NCI-H748 treated with DMSO at 0.1 percent for 48 hours (cell line): Measurements from ENCODE around the gene SNCB.

ENCODE experiments used
- DNase-seq: peaks from one replicate; lab custom pipeline; 2025; lab: John Stamatoyannopoulos, UW

Gene SNCB

DNA sequence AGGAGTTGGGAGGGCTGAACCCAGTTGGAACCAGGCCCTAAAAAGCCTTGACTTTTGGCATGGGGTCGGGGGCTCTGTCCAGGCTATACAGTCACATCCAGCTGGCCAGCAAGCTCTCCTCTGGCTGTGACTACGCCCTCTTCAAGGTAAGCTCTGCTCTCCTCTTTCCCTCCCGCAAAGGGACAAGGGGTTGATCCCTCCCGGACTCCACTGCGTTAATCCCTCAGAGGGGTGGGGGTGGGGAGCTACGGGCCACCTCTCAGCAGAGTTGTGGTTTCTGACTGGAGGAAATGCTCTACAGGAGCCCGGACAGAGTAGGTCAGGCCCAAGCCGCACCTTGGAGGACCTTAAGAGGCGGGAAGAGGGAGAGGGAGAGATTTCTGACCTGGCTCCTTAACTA lies 14.0 kb upstream of the SNCB start:
- DNase-seq: no peak

DNA sequence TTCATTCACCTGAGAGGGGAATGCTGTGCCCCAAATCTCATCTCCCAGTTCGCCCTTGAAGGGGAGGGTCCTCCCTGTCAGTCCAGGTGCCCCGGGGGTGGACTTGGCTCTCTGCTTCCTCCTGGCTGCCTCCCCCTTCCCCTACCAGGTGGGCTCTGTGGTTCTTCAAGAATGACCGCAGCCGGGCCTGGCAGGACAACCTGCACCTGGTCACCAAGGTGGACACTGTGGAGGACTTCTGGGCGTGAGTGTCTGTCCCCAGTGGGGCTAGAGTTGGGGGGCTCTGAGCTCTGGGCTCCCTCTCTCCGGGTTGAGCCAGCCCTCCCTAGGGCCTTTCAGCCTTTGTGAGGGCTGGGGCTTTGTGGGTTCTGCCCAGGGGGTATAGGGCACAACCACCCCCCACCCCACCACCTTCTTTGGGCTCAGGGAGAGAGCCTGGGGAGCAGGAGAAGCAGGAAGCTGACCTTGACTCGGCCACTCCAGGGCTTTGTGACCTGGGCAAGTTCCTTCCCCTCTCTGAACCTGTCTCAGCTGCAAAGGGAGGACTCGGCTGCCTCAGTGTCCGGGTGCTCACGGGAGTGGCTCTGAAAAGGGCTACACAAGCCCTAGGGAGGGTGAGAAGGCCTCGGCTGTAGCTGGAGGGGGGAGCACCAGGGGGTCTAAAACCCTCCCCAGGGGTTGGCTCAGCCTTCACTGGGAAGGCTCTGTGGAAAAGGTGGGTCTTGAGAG lies 13.3 kb upstream of the SNCB start:
- no peak for DNase-seq

DNA sequence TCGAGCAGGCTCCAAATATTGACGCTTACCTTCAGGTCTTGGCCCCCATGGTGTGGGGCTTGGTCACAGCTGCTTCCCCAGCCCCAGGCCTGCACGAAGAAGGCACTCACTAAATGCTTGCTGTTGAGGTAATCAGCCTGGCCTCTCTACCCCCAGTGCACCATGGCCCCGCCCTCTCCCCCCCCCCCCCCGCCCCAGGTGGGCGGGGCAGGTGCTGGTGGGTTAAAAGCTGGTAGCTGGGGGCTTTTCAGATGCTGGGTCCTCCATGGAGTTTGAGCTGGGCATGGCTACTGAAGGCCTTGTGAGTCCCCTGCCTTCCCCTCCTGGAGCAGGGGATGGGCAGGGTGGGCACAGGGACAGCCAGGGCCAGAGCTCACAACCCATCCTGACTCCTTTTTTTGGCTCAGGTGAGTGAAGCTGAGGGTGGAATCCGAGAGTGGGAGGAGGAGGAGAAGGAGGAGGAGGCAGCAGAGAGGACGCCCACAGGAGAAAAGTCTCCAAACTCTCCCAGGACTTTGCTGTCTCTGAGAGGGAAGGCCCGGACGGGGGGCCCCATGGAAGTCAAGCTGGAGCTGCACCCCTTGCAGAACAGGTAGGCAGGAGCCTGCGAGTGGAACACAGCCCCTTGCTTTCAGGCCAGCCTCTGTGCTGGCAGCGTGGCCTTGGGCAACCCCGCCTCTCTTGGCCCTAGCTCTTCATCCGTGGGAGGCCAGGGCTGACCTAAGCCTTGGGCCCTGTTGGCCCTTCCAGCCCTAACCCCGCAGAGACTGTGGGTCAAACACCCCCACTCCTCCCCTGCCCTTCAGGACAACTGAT lies 12.5 kb upstream of the SNCB start:
- DNase-seq: no peak

DNA sequence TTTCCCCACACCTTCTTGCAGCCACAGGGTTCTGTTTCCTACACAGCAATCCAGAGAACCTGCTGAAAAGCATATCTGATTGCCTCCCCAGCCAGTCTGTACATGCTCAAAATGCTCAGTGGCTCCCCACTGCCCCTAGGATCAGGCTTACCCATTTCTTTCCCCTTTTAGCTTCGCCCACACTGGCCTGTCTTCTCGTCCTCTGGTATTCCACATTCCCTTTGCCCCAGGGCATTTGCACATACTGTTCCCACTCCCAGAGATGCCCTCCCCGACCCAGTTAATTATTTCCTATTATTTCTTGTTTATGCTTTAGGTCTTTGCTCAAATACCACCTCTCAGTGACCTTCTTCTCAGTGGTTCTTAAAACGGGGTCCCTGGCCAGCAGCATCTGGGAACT lies 10.3 kb upstream of the SNCB start:
- DNase-seq: no peak

DNA sequence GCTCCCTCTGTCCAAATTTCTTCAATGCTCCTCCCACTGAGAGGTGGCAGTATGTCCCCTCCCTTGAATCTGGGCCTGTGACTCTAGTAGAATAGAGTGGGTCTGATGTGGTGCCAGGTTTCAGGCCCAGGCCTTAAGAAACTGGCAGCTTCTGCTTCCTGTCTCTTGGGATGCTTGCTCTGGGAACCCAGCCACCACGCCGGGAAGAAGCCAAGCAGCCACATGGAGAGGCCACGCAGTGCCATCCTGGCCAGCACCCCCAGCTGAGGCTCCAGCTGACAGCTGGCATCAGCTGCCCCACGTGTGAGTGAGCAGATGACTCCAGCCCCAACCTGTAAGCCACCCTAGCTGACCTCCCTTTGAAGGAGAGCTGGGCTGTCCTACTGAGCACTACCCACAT lies 9.6 kb upstream of the SNCB start:
- no peak for DNase-seq

DNA sequence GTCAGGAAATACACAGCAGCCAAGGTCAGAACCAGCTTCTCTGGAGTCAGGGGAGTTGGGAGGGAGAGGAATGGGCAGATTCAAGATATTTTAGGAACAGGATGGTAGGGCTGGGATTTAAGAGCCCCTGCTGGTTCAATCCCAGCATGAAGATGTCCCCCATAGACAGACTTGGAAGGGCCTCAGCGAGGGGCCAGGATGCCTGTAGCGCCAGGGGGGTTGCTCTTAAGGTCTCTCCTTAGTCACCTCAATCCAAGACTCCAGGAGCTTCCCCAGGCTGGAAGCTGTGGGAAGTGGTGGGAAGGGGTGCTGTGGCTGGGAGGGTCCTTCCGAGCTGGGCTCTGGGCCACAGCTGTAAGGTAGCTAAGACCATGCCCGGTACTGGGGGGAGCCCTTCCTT lies 8.9 kb upstream of the SNCB start:
- no peak for DNase-seq

GRCh38 chr5:176638437-176638836 lies 8.1 kb upstream of the SNCB start:
- DNase-seq: no peak

GRCh38 chr5:176637556-176637955 lies 7.2 kb upstream of the SNCB start:
- DNase-seq: no peak

- DNase-seq: no peak
Observed at GRCh38 chr5:176636426-176636825, 6.1 kb upstream of the SNCB start.

GRCh38 chr5:176633598-176633997 lies 3.3 kb upstream of the SNCB start:
- DNase-seq: no peak

DNA sequence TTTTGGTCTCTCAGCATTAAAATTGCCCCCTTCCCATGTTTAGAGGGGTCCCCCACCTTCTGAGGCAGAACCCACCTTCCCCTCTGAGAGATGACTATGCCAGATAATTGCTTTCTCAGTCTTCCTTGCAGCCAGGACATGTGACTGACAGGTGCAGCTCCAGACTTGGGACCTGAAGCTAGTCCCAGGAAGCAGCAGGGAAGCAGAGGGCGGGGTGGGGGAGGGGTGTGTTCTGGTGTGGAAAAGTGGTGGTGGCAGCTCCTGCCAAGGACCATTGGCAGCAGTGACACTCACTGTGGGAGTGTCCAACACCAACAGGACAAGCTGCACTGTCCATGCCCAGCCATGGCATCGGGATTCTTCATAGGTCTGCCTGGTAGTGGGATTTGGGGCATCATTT lies 2.4 kb upstream of the SNCB start:
- DNase-seq: no peak

DNA sequence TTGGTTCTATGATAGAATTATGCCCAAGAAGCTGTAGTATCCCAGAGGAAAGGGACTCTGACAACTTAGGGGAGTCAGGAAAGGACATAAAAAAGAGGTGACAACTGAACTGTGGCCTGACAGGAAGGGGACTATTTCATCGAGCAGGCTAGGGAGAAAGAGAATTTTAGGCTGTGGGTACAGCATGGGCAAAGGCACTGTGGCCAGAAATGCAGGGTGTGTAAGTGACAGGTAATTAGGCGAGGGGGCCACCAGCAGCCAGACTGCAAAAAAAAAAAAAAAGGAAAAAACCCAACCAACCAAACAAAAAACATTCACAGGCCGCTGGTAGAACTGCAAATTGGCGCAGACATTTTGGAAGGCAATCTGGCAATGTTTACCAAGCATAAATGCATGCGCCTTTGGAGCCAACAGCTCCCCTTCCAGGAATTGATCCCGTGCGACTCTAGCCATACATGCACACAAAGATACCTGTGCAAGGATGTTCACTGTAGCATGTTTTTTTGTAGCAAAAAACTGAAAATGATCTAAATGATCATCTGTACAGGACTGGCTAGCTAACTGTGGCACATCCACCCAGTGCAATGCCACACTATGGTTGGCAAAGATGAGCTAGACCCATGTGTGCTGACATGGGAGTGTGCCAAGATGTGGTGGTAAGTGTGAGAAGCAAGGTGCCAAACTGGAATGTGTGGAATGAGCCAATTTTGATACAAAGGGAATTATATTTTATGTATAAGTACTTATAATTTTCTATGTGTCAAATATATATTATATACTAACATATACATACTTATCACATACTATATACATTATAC lies 1.3 kb upstream of the SNCB start:
- DNase-seq: no peak

DNA sequence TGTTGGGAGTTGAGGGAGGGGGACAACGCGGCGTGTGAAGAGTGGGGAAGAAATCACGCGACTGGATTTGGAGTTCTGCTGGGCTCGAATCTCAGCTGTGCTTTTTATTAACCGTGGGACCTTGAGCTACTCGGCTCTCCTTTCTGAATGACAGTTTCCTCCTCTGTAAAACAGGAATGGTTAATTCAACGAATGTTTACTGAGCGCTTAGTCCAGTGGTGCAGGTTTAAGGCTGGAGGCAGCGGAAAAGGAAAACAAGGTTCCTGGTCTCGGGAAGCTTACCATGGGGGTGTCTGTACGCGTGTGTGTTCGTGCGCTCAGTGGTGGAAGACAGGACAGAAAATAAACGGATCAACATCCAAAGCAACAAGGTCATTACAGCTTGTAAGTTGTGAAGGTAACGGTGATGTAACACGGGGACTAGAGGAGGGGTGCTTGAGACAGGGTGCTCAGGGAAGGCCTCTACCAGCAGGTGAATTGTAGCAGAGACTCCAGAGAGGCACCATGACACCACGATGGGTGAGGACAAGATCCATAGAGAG lies 418 bp upstream of the SNCB start:
- DNase-seq: no peak

DNA sequence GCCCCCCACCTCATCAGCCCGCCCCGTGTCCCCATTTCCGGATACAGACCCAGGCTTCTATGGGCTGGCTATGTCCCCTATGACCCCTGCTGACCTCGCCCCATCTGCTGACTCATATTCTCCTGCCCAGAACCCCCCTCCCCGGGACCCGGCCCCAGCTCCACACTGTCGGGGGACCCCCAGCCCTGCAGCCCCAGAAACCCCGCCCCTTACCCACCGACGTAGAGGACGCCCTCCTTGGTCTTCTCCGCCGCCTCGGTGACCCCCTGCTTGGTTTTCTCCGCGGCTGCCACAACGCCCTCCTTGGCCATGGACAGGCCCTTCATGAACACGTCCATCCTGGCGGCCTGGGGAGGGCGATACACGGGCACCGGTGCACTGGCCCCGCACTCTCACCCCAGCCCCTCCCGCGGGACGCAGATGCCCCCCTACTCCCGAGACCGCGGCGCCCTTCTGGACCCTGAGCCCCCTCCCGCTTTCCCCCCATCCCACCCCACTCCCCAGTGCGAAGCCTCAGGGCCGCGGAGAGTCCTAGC lies 949 bp downstream of the SNCB start:
- DNase-seq: no peak

GRCh38 chr5:176628406-176629228 lies 1.7 kb downstream of the SNCB start:
- no peak for DNase-seq

DNA sequence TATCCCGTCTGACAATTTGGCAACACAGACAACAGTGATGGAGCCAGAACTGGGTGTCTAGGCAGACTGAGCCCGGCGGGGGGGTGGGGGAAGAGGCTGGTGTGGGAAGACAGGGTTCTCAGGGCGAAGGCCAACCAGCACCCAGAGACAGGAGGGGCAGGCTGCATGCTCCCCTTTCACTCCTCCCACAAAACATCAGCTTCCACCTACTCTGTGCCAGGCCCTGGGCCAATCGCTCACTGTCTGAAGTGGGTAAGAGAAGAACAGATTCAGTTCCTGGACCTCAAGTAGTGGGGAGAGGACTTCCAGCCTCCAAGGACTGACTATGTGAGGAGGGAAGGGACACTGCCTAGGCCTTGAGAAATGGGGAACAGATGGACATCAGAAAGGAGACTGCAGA lies 2.8 kb downstream of the SNCB start:
- DNase-seq: no peak

- DNase-seq: no peak
Observed at GRCh38 chr5:176626876-176627236, 3.5 kb downstream of the SNCB start.

DNA sequence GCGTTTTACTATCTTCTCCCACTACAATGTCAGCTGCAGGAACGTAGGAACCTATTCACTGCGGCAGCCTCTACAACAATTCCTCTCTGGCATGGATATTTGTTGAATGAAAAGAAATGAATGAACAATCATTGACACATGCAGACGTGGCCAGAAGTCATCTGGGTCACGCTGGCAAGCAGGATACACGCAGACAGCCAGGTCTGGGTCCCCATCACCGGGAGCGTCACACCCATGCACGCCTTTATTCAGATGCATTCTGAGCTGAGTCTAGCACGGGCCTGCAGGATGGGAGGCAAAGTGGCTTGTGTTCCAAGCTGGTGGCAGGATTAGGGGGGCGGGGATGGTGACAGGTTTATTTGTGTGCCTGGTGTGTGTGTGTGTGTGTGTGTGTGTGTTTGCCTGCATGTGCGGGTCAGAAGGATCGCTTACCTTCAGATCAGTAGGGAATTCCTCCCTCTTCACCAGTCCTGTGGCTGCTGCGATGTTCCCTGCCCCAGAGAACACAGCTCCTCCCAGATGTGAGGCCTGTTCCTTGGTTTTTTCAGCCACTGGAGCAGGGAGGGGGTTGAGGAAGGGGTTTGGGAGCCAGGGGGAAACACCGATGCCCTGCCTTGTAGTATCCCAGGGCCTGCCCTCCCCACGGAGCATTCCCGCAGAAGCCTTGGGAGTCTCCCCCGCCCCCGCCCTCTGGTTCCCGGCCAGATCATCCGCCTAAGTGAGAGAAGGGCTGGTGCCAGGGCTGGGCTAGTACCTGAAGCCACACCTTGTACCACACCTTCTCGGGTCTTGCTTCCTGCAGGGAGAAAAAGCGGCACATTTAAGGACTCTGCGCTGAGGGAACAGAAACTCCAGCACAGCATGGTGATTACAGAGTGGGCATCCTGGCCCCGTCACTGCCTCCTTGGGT lies 4.1 kb downstream of the SNCB start:
- DNase-seq: no peak

DNA sequence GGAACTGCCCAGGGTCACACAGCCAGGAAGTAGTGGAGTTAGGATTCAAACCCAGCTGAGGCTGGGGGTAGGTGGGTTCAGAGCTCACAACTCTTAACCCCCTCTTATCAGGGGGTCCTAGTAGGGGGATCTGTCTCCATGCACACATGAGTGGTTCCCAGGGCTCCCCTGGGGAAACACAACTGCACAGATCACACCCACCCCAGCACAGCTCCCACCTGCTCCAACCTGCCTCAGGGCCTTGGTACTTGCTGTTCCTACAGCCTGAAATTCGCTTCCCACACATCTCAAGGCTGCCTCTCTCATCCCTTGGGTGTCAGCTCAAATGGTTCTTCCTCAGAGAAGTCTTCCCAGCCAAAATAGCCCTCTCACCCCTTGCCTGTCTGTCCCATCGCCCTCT lies 4.8 kb downstream of the SNCB start:
- no peak for DNase-seq

GRCh38 chr5:176624938-176625337 lies 5.4 kb downstream of the SNCB start:
- no peak for DNase-seq
